ENCODE results near the gene FZD1. TPM values are rescaled to one million over a fixed set of nuclear protein-coding genes. Genes with fewer than 3 reads are reported as not detected.

FZD1 gene
- total RNA-seq, 2 donors from 2014 or later = 16.9 to 27.0 TPM

- no peaks in the 10 kb centered on the region for H3K9me3 ChIP-seq
- no peaks in the 10 kb centered on the region for H3K4me1 ChIP-seq
- H3K4me3 ChIP-seq = no peak overlapping the region
- no peak overlapping the region for H3K27ac ChIP-seq
- no peaks in the 10 kb centered on the region for H3K36me3 ChIP-seq
- DNase-seq (ENCODE audit: low spot score) = no peak
- H3K27me3 ChIP-seq = no peaks in the 10 kb centered on the region
- TF ChIP-seq CTCF (IDR thresholded peaks at IDR 0.05) = no peak
These were observed 56.3 kb downstream of the FZD1 start for GRCh38 chr7:91320366-91321078.
